ENCODE results near the gene H3-3A.

The H3-3A gene

GRCh38 chr1:226052061-226052460 lies 10.5 kb upstream of the H3-3A start:
- in situ Hi-C loops (cut with MboI; ENCODE audit: low sequenced_read_pairs) = no loop called here

DNA sequence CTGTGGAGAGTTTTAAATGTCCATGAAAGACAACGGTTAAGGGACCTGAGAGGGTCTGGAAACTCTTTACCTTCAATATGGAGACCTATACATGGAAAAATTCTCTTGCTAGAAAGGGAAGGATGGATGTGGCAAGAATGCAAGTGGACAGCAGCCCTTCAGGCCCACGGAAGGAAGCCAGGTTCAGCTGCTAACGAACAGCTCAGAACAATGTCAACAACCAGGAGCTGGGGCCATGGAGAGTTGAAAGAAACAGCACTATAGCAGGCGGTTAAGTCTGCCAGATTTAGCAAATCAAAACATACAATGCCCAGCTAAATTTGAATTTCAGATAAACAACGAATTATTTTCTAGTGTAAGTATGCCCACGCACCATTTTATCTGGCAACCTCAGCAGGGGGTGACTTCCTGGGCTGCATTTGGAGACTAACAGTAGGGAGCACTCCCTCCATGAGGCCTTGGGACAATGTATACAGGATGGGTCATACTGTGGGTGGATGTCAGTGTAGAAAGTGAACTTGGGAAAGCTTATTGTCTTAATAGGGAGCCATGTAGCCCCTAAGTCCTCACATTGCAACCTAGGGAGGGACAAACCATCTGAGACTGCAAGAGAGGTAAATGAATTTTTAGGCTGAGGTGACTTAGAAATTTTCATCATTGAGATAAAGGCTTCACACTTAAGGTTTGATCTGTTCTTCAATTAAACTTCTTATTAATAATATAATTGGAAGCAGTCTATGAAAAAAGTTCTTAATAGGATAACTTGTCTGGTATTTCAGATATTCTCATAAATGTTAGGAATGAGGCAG lies 7.8 kb upstream of the H3-3A start:
- in situ Hi-C loops (cut with MboI; ENCODE audit: low sequenced_read_pairs) = loop anchor here (5.0 kb wide), 1 partner anchor 52 kb away; no protein-coding TSS in a partner anchor

GRCh38 chr1:226059709-226060108 lies 2.8 kb upstream of the H3-3A start:
- in situ Hi-C loops (cut with MboI; ENCODE audit: low sequenced_read_pairs) = loop anchor here (5.0 kb wide), 1 partner anchor 57 kb away; no protein-coding TSS in a partner anchor

DNA sequence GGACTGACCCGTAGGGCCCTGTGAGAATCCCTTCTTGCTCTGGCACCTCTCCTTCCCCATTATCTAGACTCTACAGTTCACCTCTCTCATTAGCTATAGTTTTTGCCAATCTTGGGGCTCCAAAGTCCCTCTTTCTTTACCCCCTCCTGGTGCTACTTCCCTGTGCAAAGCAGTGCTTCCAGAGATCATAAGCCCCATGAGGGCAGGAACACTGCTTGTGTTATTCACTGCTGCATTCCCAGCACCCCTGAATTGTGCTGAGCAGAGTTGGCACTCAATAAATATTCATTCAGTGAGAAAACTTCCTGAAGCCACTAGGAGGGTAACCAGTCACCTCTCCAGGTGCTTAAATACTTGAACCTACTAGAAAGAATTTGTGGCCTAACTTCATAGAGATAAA lies 2.1 kb upstream of the H3-3A start:
- in situ Hi-C loops (cut with MboI; ENCODE audit: low sequenced_read_pairs) = no loop called here

GRCh38 chr1:226061068-226061840 lies 1.3 kb upstream of the H3-3A start:
- in situ Hi-C loops (cut with MboI; ENCODE audit: low sequenced_read_pairs) = no loop called here

DNA sequence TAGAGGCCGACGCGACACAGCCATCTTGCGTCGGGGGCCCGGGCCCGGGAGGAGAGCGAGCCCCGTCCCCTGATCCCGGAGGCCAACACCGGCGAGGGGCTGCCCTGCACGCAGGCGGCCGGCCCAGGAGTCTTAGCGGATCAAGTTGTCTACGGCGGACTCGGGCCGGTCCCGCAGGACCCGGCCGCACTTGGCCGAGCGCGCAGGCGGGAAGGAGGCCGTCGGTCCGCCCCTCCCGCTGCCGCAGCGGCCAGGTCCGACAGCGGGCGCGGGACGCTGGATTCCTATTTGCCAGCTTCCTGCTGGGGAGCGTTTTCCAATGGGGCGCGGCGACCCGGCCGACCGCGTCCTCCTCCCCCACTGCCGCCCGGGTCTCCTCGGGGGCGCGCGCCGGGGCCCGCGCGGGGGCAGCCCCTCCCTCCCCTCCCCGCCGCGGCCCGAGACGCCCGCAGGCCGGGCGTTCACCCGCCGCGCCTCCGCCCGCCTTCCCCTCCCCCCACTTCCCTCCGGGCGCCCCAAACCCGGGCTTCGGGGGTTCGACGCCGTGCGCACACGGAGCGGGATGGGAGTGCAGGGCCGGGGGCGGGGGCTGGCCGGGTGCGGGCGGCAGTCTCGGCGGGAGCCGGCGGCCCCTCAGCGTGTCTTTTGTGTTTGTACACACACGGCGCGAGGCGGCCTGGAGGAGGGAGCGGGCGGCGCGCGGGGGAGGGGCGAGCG lies 517 bp upstream of the H3-3A start:
- in situ Hi-C loops (cut with MboI; ENCODE audit: low sequenced_read_pairs) = no loop called here

DNA sequence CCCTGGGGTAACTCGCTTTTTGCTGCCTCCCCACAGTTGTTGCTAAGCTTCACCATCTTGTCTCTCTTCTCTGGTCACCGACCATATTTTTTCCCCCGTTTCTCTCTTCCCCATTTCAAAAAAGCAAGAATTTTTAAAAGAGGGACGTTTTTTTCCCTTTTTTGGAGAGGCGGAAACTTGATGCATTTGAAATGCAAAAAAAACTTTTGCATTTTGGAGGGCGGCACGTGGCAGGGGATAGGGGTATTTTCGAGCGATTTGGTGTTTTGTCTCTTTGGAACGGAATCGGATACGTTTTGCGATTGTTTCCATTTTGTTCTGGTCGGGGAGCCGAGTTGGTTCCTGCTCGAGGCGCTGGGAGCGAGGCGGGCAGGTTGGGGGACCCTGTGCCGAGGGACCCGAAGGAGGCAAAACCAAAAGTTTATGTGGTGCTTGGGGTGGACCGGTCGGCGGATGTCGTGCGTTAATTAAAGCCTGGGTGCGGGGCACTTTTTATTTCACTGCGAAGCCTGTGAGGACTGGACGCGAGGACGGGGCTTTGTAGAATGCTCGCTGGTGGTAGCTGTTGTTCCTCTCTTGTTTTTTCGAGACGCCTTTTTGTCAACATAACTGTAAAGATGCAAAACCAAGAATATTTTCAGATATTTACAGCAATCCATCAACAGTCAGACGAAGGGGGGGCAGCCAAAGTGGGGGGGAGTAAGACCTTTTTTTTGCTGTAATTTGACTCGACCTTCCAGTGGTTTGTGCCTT lies 884 bp downstream of the H3-3A start:
- in situ Hi-C loops (cut with MboI; ENCODE audit: low sequenced_read_pairs) = no loop called here

GRCh38 chr1:226063977-226064815 lies 1.7 kb downstream of the H3-3A start:
- in situ Hi-C loops (cut with MboI; ENCODE audit: low sequenced_read_pairs) = no loop called here

DNA sequence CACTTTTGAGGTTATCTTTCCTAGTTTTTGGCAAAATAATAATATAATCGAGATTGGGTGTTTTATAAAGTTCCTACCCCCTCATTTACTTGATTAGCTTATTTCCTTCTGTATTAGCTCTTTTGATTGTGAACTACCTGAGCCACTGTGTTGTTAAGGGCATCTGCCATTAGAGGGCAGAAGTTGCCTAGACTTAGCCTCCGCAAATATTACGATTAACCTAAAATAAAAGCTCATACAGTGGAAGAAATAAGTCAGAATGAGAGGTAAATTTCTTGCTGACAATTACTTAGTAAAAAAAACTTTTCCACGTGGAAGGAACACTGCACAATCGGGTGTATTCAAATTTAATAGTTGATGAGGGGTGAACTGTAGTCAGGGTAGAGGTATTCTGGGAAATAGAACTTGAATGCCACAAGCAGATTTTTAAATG lies 2.3 kb downstream of the H3-3A start:
- in situ Hi-C loops (cut with MboI; ENCODE audit: low sequenced_read_pairs) = no loop called here

- in situ Hi-C loops (cut with MboI; ENCODE audit: low sequenced_read_pairs) = no loop called here
Observed at GRCh38 chr1:226066415-226067078, 4.0 kb downstream of the H3-3A start.

GRCh38 chr1:226069811-226070489 lies 7.4 kb downstream of the H3-3A start:
- in situ Hi-C loops (cut with MboI; ENCODE audit: low sequenced_read_pairs) = loop anchor here (10.0 kb wide), 1 partner anchor 65 kb away; no protein-coding TSS in a partner anchor

DNA sequence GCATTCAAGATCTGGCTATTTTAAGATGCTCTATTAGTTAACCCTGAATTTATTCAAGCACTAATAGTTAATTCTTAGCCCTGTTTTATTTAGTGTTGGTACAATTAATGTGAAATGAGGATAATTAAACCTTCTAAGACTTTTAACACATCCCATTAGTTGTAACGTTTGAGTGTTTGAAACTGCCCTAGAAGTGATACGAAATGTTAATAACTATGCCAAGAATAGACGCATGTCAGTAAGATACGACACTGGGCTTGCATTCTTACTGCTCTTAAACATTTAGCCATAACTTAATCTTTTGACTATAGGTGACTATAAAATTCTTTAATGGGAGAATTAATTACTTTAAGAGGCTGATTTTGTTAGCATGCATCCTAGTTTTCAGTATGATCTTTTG lies 9.8 kb downstream of the H3-3A start:
- in situ Hi-C loops (cut with MboI; ENCODE audit: low sequenced_read_pairs) = loop anchor here (10.0 kb wide), 1 partner anchor 62 kb away; no protein-coding TSS in a partner anchor

DNA sequence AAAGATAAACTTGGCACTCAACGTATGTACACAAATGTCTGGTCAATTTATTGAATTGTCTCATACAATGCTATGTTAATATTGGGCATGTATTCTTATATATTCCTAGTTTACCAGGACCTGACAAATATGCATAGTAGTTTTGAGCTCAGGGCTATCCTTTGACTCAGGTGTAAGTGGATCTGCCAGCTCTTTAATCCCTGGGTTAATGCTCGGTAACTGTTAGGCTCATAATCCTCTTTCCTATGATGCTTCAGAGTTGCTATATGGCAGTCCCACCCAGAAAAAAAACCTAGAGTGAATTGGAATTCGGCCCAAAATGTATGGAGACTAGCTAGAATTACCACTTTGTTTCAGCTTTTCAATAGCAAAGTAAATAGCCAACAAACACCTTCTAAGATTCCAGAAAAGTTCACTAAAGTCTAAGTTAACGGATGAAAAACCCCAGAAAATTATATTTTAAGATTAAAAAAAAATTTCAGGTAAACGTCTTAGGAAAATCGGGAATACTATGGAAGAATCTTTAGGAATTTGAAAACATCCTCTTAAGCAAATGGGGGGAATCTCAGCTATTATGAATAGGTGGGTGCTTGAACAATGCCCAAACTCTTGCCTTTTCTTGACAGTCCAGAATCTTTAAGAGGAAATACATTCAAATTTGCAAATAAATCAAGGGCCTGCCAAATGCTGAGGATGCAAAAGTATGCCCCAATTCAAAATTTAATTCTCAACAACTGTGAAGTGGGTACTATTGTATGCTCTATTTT lies 10.9 kb downstream of the H3-3A start:
- in situ Hi-C loops (cut with MboI; ENCODE audit: low sequenced_read_pairs) = loop anchor here (10.0 kb wide), 1 partner anchor 61 kb away; no protein-coding TSS in a partner anchor

- in situ Hi-C loops (cut with MboI; ENCODE audit: low sequenced_read_pairs) = loop anchor here (10.0 kb wide), 1 partner anchor 61 kb away; no protein-coding TSS in a partner anchor
Observed at GRCh38 chr1:226074046-226074445, 11.5 kb downstream of the H3-3A start.

GRCh38 chr1:226076378-226076777 lies 13.9 kb downstream of the H3-3A start:
- in situ Hi-C loops (cut with MboI; ENCODE audit: low sequenced_read_pairs) = loop anchor here (10.0 kb wide), 1 partner anchor 58 kb away; no protein-coding TSS in a partner anchor

DNA sequence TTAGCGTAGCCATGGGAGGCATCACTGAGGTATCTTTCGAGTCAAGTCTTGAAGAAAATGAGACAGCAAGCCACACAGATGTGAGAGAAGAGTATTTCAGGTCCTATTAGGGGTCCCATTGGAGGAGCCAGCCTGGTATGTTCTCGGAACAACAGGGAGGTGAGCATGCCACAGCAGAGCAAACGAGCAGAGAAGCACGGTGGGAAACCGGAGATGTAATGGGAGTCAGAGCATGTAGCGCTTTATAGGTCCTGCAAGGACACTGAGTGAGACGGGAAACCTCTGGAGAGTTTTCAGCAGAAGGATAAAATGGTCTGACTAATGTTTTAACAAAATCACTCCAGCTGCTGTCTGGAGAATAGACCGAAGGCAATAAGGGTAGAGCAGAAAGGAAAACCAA lies 15.9 kb downstream of the H3-3A start:
- in situ Hi-C loops (cut with MboI; ENCODE audit: low sequenced_read_pairs) = loop anchor here (10.0 kb wide), 1 partner anchor 56 kb away; no protein-coding TSS in a partner anchor

GRCh38 chr1:226082587-226082917 lies 20.0 kb downstream of the H3-3A start:
- in situ Hi-C loops (cut with MboI; ENCODE audit: low sequenced_read_pairs) = no loop called here

DNA sequence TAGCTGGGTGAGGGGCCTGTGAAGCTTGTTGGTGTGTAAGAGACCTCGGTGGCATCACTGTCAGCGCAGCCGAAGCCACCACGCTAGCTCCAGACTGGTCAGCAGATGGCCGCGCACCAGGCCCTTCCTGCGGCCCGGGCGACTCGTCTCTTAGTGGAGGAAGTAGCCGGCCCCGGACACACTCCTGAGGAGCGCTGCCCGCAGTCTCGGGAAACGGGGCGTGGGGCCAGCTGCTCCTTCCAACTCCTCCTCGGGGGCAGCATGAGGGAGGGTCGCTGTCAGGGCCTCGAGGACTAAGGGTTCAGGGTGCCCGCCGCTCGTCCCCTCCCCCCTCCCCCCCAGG lies 20.4 kb downstream of the H3-3A start:
- in situ Hi-C loops (cut with MboI; ENCODE audit: low sequenced_read_pairs) = no loop called here
